Measurements from ENCODE around the gene PDCD1LG2.

Gene PDCD1LG2

GRCh38 chr9:5532790-5533189, 22.5 kb downstream of the PDCD1LG2 start:
- DNase-seq: no peak

GRCh38 chr9:5536684-5537083, 26.4 kb downstream of the PDCD1LG2 start:
- no peak for DNase-seq

- DNase-seq: no peak
Observed at GRCh38 chr9:5543875-5544702, 33.8 kb downstream of the PDCD1LG2 start.

- no peak for DNase-seq
Observed at GRCh38 chr9:5549658-5550650, 39.6 kb downstream of the PDCD1LG2 start.

GRCh38 chr9:5551368-5552150, 41.2 kb downstream of the PDCD1LG2 start:
- no peak for DNase-seq

- DNase-seq: no peak
Observed at GRCh38 chr9:5552301-5552700, 42.0 kb downstream of the PDCD1LG2 start.

GRCh38 chr9:5553211-5553610, 42.9 kb downstream of the PDCD1LG2 start:
- no peak for DNase-seq

- no peak for DNase-seq
Observed at GRCh38 chr9:5554254-5554653, 43.9 kb downstream of the PDCD1LG2 start.

GRCh38 chr9:5556101-5556705, 45.9 kb downstream of the PDCD1LG2 start:
- no peak for DNase-seq

- DNase-seq: no peak
Observed at GRCh38 chr9:5557606-5558587, 47.6 kb downstream of the PDCD1LG2 start.

GRCh38 chr9:5559659-5560058, 49.3 kb downstream of the PDCD1LG2 start:
- no peak for DNase-seq

GRCh38 chr9:5560443-5561100, 50.2 kb downstream of the PDCD1LG2 start:
- DNase-seq: no peak

GRCh38 chr9:5561828-5562488, 51.6 kb downstream of the PDCD1LG2 start:
- DNase-seq: no peak

- no peak for DNase-seq
Observed at GRCh38 chr9:5562806-5563416, 52.6 kb downstream of the PDCD1LG2 start.

- DNase-seq: no peak
Observed at GRCh38 chr9:5563417-5563815, 53.1 kb downstream of the PDCD1LG2 start.

GRCh38 chr9:5563886-5564285, 53.6 kb downstream of the PDCD1LG2 start:
- DNase-seq: no peak

GRCh38 chr9:5566054-5566618, 55.8 kb downstream of the PDCD1LG2 start:
- DNase-seq: no peak

- DNase-seq: no peak
Observed at GRCh38 chr9:5568868-5569267, 58.5 kb downstream of the PDCD1LG2 start.

- no peak for DNase-seq
Observed at GRCh38 chr9:5569409-5569808, 59.1 kb downstream of the PDCD1LG2 start.
